ENCODE measurements around the gene BAG1.
A peak's percentile ranks its signal among the peaks of the same experiment; 100 is the strongest.

BAG1 gene

DNA sequence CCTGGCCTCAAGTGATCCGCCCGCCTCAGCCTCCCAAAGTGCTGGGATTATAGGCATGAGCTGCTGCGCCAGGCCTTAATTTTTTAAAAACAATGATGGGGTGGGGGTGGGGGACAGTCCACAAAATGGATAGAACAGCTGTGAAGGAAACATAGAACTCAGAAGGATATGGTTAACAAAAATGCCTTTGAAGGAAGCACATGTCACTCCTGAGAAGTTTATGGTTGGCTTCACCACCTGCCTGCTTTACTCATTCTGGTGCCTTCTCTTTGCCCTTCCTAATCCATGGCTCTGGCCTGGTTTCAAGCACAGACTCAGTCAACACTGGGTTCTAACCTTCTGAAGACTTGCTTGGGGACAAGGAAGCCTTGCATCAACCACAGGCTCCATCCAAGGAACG is 10.3 kb downstream of the BAG1 start:
- no peak overlapping the region for H3K27ac ChIP-seq
- TF ChIP-seq ZFX (IDR thresholded peaks at IDR 0.05; ENCODE audit: borderline replicate concordance) = no peak
- TF ChIP-seq, protein P1, sequence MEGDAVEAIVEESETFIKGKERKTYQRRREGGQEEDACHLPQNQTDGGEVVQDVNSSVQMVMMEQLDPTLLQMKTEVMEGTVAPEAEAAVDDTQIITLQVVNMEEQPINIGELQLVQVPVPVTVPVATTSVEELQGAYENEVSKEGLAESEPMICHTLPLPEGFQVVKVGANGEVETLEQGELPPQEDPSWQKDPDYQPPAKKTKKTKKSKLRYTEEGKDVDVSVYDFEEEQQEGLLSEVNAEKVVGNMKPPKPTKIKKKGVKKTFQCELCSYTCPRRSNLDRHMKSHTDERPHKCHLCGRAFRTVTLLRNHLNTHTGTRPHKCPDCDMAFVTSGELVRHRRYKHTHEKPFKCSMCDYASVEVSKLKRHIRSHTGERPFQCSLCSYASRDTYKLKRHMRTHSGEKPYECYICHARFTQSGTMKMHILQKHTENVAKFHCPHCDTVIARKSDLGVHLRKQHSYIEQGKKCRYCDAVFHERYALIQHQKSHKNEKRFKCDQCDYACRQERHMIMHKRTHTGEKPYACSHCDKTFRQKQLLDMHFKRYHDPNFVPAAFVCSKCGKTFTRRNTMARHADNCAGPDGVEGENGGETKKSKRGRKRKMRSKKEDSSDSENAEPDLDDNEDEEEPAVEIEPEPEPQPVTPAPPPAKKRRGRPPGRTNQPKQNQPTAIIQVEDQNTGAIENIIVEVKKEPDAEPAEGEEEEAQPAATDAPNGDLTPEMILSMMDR (IDR thresholded peaks at IDR 0.05) = no peak

GRCh38 chr9:33250458-33250995 is 14.0 kb downstream of the BAG1 start:
- TF ChIP-seq ZFX (IDR thresholded peaks at IDR 0.05; ENCODE audit: borderline replicate concordance) = no peak
- TF ChIP-seq, protein P1 (IDR thresholded peaks at IDR 0.05) = no peak

GRCh38 chr9:33249983-33250382 is 14.5 kb downstream of the BAG1 start:
- TF ChIP-seq, protein P1 (IDR thresholded peaks at IDR 0.05) = no peak
- no peak for TF ChIP-seq ZFX (IDR thresholded peaks at IDR 0.05; ENCODE audit: borderline replicate concordance)
- H3K27ac ChIP-seq = peak overlapping the region; percentile 35

More at GRCh38 chr9:33250458-33250995, 14.0 kb downstream of the BAG1 start:
- H3K27ac ChIP-seq = peak overlapping the region; percentile 35

DNA sequence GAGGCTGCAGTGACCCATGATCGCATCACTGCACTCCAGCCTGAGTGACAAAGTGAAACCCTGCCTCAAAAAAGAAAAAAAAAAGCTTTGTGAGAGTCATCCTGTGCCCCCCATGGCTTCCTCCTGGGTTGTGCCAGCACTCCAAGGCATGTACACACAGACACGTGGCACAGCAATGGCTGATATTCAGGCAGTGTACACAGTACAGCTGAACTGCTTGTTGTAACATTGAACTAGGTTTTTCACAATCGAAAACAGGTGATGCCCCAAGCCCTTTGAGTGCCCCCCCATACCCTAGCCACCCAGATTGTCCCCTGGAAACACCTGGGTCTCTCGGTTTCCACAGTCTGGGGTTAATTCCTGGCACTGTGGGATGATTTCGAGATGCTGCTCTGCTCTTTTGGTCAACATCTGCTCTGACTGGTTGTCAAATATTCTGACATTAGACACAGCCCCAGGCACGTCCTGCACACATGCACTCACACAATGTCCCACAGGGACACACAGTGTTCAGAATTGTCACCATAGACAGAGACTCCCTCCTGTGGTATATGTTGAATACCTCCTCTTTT is 15.3 kb downstream of the BAG1 start:
- no peak for TF ChIP-seq ZFX (IDR thresholded peaks at IDR 0.05; ENCODE audit: borderline replicate concordance)
- TF ChIP-seq, protein P1 (IDR thresholded peaks at IDR 0.05) = no peak
- H3K27ac ChIP-seq = peak overlapping the region; percentile 35; the same call in 1 of the 2 replicates

DNA sequence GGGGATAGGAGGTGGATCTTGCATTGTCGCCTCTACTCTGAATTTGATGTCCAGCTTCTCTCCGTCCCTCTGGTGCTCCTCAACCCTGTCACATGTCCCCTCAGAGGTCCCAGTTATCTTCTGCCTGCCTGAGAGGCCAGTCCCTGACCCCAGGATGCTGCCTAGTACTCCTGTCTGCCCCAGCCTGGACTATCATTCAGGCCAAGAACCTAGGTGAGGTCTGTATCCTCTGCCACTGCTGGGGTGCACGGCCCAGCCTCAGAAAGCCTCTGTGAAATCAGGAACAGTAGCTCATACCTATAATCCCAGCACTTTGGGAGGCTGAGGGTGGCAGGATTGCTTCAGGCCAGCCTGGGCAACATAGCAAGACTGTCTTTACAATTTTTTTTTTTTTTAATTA is 15.9 kb downstream of the BAG1 start:
- H3K27ac ChIP-seq = no peak overlapping the region
- no peak for TF ChIP-seq ZFX (IDR thresholded peaks at IDR 0.05; ENCODE audit: borderline replicate concordance)
- TF ChIP-seq, protein P1 (IDR thresholded peaks at IDR 0.05) = no peak

DNA sequence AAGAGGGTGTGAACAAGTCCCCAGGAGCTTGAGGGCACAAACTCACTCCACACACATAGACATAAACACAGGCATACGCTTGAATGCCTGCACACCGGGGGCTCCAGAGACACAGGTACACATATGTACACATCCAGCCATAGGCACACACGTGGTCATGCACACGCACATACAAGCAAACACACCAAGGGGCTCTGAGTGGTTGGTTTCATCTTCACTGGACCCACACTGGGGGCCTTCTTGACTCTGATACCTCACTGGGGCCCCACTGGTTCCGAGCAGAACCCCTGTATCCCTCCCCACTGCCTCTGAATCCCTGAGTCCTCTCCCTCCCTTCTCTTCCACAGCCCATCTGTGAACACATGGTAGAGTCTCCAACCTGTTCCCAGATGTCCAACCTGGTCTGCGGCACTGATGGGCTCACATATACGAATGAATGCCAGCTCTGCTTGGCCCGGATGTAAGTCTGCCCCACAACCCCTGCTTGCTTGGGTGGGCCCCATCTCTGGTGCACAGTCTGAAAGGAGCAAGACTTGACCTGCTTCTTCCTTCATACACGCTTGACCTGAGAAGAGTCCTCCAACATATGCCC is 18.1 kb downstream of the BAG1 start:
- H3K27ac ChIP-seq = no peak overlapping the region
- TF ChIP-seq ZFX (IDR thresholded peaks at IDR 0.05; ENCODE audit: borderline replicate concordance) = no peak
- TF ChIP-seq, protein P1 (IDR thresholded peaks at IDR 0.05) = no peak

DNA sequence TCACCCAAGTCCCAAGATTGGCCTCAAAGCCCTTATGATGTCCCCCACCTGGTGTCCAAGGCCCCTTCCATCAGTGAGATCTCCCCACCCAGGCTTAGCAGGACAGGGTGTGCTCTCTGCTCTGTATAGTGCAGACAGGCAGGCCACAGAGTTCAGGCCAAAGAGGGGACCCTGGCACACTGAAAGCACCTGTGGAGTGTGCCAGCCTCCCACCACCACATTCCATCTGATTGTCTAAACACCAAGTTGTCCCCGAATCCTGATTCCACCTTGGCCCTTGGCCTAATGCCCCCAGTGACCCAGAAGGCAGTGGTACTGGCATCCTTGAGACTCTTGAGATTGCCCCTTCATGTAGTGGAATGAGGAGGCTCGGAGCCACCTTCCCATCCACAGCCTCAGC is 19.2 kb downstream of the BAG1 start:
- TF ChIP-seq, protein P1 (IDR thresholded peaks at IDR 0.05) = no peak
- TF ChIP-seq ZFX (IDR thresholded peaks at IDR 0.05; ENCODE audit: borderline replicate concordance) = no peak
- no peak overlapping the region for H3K27ac ChIP-seq

Data from 22Rv1 (cell line).